Liver (tissue), 9 donors: ENCODE results near the gene ISCA2. TPM values are rescaled to one million over a fixed set of nuclear protein-coding genes. Genes with fewer than 3 reads are reported as not detected.

Experiments
- DNase-seq: peaks from one replicate; pipeline ENCODE4 v3.0.0-alpha.2; 2017; ENCODE audit warnings: low spot score
- H3K27ac ChIP-seq, 2 donors: one replicate each; pipeline ENCODE4 v1.7.0; 2013; ENCODE audit warnings: inconsistent platforms in 2 of 2, low read length in 2 of 2, control low read depth in 1 of 2, low read depth in 1 of 2, mild to moderate bottlenecking in 1 of 2
- H3K27me3 ChIP-seq, 4 donors: one replicate each; pipeline versions ENCODE4 v1.6.1 to v1.7.0; 2013; ENCODE audit warnings: low read length in 3 of 4, inconsistent platforms in 1 of 4, mild to moderate bottlenecking in 1 of 4, moderate library complexity in 1 of 4; ENCODE audit not compliant: control insufficient read depth in 4 of 4, insufficient read depth in 4 of 4
- H3K36me3 ChIP-seq, 4 donors: one replicate each; pipeline versions ENCODE4 v1.6.1 to v1.7.0; 2013; ENCODE audit warnings: low read length in 3 of 4, mild to moderate bottlenecking in 3 of 4, low read depth in 1 of 4, moderate library complexity in 1 of 4; ENCODE audit not compliant: control insufficient read depth in 4 of 4, insufficient read depth in 3 of 4
- H3K4me1 ChIP-seq, 4 donors: one replicate each; pipeline versions ENCODE4 v1.6.1 to v1.7.0; 2013; ENCODE audit warnings: low read length in 3 of 4, mild to moderate bottlenecking in 3 of 4, moderate library complexity in 1 of 4; ENCODE audit not compliant: control insufficient read depth in 4 of 4, insufficient read depth in 4 of 4
- H3K4me3 ChIP-seq, 3 donors: one replicate each; pipeline versions ENCODE4 v1.6.1 to v1.7.0; 2013; ENCODE audit warnings: low read length in 3 of 3, control low read depth in 1 of 3, low read depth in 1 of 3, mild to moderate bottlenecking in 1 of 3
- H3K9ac ChIP-seq, 2 donors: one replicate each; pipeline ENCODE4 v1.7.0; 2013; ENCODE audit warnings: low read length in 2 of 2, mild to moderate bottlenecking in 2 of 2, moderate library complexity in 2 of 2, control low read depth in 1 of 2, low read depth in 1 of 2
- H3K9me3 ChIP-seq, 4 donors: one replicate each; pipeline versions ENCODE4 v1.6.1 to v1.7.0; 2013; ENCODE audit warnings: low read length in 3 of 4; ENCODE audit not compliant: control insufficient read depth in 4 of 4
- EGR1 ChIP-seq, 2 donors: IDR thresholded peaks; 2 replicates each; pipeline ENCODE4 v1.6.1; 2016 to 2018; ENCODE audit warnings: antibody characterized with exemption in 2 of 2, low read depth in 2 of 2
- FOXA1 ChIP-seq: IDR thresholded peaks from 2 replicates; pipeline ENCODE4 v1.6.1; 2016; ENCODE audit warnings: antibody characterized with exemption
- FOXA2 ChIP-seq: IDR thresholded peaks from 2 replicates; pipeline ENCODE4 v1.6.1; 2016; ENCODE audit warnings: antibody characterized with exemption
- GABPA ChIP-seq, 2 donors: IDR thresholded peaks in 1 of 2; conservative IDR thresholded peaks in 1 of 2; 2 replicates each; pipeline ENCODE4 v1.6.1; 2016; ENCODE audit warnings: antibody characterized with exemption in 2 of 2, mild to moderate bottlenecking in 1 of 2, moderate library complexity in 1 of 2
- HNF4A ChIP-seq, 2 donors: conservative IDR thresholded peaks; 2 replicates each; pipeline ENCODE4 v1.6.1; 2016; ENCODE audit warnings: antibody characterized with exemption in 2 of 2, mild to moderate bottlenecking in 2 of 2
- HNF4G ChIP-seq: IDR thresholded peaks from 2 replicates; pipeline ENCODE4 v1.6.1; 2016; ENCODE audit warnings: antibody characterized with exemption
- JUND ChIP-seq, 2 donors: IDR thresholded peaks; 2 replicates each; pipeline ENCODE4 v1.6.1; 2016; ENCODE audit warnings: antibody characterized with exemption in 2 of 2
- NR2F2 ChIP-seq: IDR thresholded peaks from 2 replicates; pipeline ENCODE4 v1.6.1; 2016; ENCODE audit warnings: antibody characterized with exemption
- RAD21 ChIP-seq, 2 donors: IDR thresholded peaks; 2 replicates each; pipeline ENCODE4 v1.6.1; 2016; ENCODE audit warnings: antibody characterized with exemption in 2 of 2, mild to moderate bottlenecking in 2 of 2
- RXRA ChIP-seq, 2 donors: IDR thresholded peaks; 2 replicates each; pipeline ENCODE4 v1.6.1; 2017 to 2018; ENCODE audit warnings: antibody characterized with exemption in 2 of 2, mild to moderate bottlenecking in 1 of 2
- SP1 ChIP-seq: IDR thresholded peaks from 2 replicates; pipeline ENCODE4 v1.6.1; 2018; ENCODE audit warnings: antibody characterized with exemption, mild to moderate bottlenecking
- TAF1 ChIP-seq: conservative IDR thresholded peaks from 2 replicates; pipeline ENCODE4 v1.6.1; 2016; ENCODE audit warnings: antibody characterized with exemption, mild to moderate bottlenecking
- YY1 ChIP-seq: IDR thresholded peaks from 2 replicates; pipeline ENCODE4 v1.6.1; 2016; ENCODE audit warnings: antibody characterized with exemption, mild to moderate bottlenecking
- WGBS: extraction: QIAGEN DNeasy Blood & Tissue Kit; methylation state at CpG from one replicate; pipeline ENCODE4 v1.1.7; 2013; 5-methylcytosine and 5-hydroxymethylcytosine counted together
- polyA plus RNA-seq, 2 donors: library from polyadenylated mRNA; stranded (reverse) in 1 of 2; unstranded in 1 of 2; fragments of 200-250 nt in 1 of 2; fragments of >200 nt in 1 of 2; fragmentation: Nextera tagmentation in 1 of 2; extraction: Ambion mirVana in 1 of 2; gene quantifications; one replicate each; pipeline versions ENCODE4 v1.2.1 to v1.2.3, GENCODE V29; 2013 to 2015
- total RNA-seq, 2 donors: library from RNA; depleted of rRNA; stranded (reverse); fragments of >200 nt; gene quantifications; one replicate each; pipeline ENCODE4 v1.2.3, GENCODE V29; 2014
- TF ChIP-seq, protein P1 (sequence below): IDR thresholded peaks from 2 replicates; pipeline ENCODE4 v1.6.1; 2016; ENCODE audit warnings: antibody characterized with exemption
- TF ChIP-seq, protein P2 (sequence below): fragments of 150-350 bp; IDR thresholded peaks from 2 replicates; pipeline ENCODE4 v1.5.1; 2017; ENCODE audit warnings: improper control_type of control experiment, low read depth, low read length; ENCODE audit not compliant: missing input control
- TF ChIP-seq, protein P3 (sequence below): IDR thresholded peaks from 2 replicates; pipeline ENCODE4 v1.6.1; 2016; ENCODE audit warnings: antibody characterized with exemption
- TF ChIP-seq, protein P4 (sequence below): IDR thresholded peaks from 2 replicates; pipeline ENCODE4 v1.6.1; 2016; ENCODE audit warnings: antibody characterized with exemption, mild to moderate bottlenecking
- donor health status: healthy.
- donor health status: healthy.
- donor health status: healthy.
- donor health status: healthy.
- donor health status: healthy.

ISCA2 gene
- total and polyA plus RNA-seq, 4 donors: 7.1 to 35.3 (median 15.8) TPM

DNA sequence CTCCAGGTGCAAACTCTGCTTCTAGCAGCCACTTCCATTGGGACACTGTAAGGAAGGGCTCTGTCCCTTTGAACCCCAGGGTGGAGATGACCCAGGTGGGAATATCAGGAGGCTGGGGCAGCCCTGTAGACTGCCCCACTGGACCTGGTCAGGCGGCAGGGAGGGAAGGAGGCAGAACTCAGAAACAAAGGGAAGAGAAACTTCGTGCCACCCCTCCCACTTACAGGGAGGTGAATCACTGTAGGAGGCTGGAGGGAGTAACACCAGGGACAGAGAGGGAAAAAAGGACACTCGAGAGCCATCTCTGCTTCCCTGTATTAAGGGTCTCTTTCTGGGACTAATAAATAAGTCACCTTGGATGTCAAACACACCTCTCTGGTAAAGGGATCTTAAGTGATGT is 37.4 kb downstream of the ISCA2 start (continued):
- no peak for TF ChIP-seq NR2F2

DNA sequence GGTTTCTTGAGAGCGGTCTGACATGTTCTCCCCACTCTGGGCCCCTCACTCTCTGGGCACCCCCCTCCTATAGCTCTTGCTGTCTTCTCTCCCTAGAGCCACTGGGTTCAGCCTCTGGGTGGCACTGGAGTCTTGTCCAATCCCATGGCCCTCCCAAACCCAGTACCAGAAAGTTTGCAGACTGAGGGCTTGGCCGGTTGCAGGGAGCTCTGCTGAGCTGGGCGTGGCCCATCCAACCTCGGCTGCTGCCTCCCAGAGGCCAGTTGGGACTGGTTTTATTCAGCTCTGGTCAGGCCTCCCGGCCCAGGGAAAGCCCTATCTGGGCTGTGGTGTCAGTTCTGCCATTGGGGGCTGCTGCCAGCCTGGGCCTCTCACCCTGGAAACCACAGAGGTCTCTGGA is 37.9 kb downstream of the ISCA2 start:
- Histone ChIP-seq H3K9me3 (no peaks in the 10 kb centered on the region), H3K36me3 (no peaks in the 10 kb centered on the region), H3K9ac (no peak overlapping the region), H3K27ac (no peak overlapping the region), H3K4me1 (no peaks in the 10 kb centered on the region), H3K27me3 (no peaks in the 10 kb centered on the region), H3K4me3 (no peak overlapping the region)
- DNase-seq: no peak
- WGBS: 66% methylated on average over 5 of the region's 5 CpGs
- TF ChIP-seq NR2F2 (no peak), YY1 (no peak), FOXA2 (no peak), HNF4A (conservative IDR thresholded peaks at IDR 0.05) (no peak), FOXA1 (no peak), EGR1 (IDR thresholded peaks at IDR 0.05; ENCODE audit: low read depth in 2 of 2) (no peak), RAD21 (IDR thresholded peaks at IDR 0.05) (no peak), RXRA (IDR thresholded peaks at IDR 0.05) (no peak), SP1 (no peak), GABPA (IDR thresholded peaks at IDR 0.05 in 1 of 2, conservative IDR thresholded peaks at IDR 0.05 in 1 of 2) (no peak), HNF4G (no peak)
- TF ChIP-seq, protein P1, sequence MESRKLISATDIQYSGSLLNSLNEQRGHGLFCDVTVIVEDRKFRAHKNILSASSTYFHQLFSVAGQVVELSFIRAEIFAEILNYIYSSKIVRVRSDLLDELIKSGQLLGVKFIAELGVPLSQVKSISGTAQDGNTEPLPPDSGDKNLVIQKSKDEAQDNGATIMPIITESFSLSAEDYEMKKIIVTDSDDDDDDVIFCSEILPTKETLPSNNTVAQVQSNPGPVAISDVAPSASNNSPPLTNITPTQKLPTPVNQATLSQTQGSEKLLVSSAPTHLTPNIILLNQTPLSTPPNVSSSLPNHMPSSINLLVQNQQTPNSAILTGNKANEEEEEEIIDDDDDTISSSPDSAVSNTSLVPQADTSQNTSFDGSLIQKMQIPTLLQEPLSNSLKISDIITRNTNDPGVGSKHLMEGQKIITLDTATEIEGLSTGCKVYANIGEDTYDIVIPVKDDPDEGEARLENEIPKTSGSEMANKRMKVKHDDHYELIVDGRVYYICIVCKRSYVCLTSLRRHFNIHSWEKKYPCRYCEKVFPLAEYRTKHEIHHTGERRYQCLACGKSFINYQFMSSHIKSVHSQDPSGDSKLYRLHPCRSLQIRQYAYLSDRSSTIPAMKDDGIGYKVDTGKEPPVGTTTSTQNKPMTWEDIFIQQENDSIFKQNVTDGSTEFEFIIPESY: no peak
- TF ChIP-seq, protein P2, sequence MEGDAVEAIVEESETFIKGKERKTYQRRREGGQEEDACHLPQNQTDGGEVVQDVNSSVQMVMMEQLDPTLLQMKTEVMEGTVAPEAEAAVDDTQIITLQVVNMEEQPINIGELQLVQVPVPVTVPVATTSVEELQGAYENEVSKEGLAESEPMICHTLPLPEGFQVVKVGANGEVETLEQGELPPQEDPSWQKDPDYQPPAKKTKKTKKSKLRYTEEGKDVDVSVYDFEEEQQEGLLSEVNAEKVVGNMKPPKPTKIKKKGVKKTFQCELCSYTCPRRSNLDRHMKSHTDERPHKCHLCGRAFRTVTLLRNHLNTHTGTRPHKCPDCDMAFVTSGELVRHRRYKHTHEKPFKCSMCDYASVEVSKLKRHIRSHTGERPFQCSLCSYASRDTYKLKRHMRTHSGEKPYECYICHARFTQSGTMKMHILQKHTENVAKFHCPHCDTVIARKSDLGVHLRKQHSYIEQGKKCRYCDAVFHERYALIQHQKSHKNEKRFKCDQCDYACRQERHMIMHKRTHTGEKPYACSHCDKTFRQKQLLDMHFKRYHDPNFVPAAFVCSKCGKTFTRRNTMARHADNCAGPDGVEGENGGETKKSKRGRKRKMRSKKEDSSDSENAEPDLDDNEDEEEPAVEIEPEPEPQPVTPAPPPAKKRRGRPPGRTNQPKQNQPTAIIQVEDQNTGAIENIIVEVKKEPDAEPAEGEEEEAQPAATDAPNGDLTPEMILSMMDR: no peak
- TF ChIP-seq, protein P3, sequence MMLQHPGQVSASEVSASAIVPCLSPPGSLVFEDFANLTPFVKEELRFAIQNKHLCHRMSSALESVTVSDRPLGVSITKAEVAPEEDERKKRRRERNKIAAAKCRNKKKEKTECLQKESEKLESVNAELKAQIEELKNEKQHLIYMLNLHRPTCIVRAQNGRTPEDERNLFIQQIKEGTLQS: no peak
- TF ChIP-seq, protein P4, sequence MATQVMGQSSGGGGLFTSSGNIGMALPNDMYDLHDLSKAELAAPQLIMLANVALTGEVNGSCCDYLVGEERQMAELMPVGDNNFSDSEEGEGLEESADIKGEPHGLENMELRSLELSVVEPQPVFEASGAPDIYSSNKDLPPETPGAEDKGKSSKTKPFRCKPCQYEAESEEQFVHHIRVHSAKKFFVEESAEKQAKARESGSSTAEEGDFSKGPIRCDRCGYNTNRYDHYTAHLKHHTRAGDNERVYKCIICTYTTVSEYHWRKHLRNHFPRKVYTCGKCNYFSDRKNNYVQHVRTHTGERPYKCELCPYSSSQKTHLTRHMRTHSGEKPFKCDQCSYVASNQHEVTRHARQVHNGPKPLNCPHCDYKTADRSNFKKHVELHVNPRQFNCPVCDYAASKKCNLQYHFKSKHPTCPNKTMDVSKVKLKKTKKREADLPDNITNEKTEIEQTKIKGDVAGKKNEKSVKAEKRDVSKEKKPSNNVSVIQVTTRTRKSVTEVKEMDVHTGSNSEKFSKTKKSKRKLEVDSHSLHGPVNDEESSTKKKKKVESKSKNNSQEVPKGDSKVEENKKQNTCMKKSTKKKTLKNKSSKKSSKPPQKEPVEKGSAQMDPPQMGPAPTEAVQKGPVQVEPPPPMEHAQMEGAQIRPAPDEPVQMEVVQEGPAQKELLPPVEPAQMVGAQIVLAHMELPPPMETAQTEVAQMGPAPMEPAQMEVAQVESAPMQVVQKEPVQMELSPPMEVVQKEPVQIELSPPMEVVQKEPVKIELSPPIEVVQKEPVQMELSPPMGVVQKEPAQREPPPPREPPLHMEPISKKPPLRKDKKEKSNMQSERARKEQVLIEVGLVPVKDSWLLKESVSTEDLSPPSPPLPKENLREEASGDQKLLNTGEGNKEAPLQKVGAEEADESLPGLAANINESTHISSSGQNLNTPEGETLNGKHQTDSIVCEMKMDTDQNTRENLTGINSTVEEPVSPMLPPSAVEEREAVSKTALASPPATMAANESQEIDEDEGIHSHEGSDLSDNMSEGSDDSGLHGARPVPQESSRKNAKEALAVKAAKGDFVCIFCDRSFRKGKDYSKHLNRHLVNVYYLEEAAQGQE: no peak

DNA sequence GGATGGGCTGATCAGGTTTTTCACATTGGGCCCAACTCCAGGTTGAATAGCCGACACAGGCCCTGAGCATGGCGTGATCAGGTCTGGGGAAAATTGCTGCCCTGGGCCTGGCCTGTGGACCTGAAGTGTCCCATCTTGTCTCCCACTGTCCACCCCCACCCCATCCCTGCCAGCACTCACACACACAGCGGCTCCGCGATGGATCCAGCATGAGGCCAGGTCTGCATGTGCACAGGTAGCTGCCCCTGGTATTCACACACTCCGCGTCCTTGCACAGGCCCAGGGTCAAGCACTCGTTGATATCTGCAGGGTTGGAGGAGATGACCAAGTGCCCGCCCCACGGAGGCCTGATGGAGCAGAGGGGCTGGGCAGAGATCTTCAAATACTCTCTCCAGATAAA is 38.7 kb downstream of the ISCA2 start:
- H3K27me3 ChIP-seq: no peaks in the 10 kb centered on the region
- H3K4me1 ChIP-seq: no peaks in the 10 kb centered on the region
- H3K4me3 ChIP-seq: no peak overlapping the region
- 94% methylated on average over 10 of the region's 10 CpGs for WGBS
- no peaks in the 10 kb centered on the region for H3K36me3 ChIP-seq
- no peak overlapping the region for H3K9ac ChIP-seq
- H3K27ac ChIP-seq: no peak overlapping the region
- no peaks in the 10 kb centered on the region for H3K9me3 ChIP-seq
- no peak for DNase-seq
- no peak for TF ChIP-seq SP1
- TF ChIP-seq, protein P4: no peak
- no peak for TF ChIP-seq FOXA2
- no peak for TF ChIP-seq EGR1 (IDR thresholded peaks at IDR 0.05; ENCODE audit: low read depth in 2 of 2)
- TF ChIP-seq JUND (IDR thresholded peaks at IDR 0.05): no peak
- TF ChIP-seq TAF1: no peak
- TF ChIP-seq, protein P2: no peak
- TF ChIP-seq RAD21 (IDR thresholded peaks at IDR 0.05): no peak
